Esophagus muscularis mucosa (tissue), 4 donors: ENCODE data around the gene ADGRV1. TPM values are rescaled to one million over a fixed set of nuclear protein-coding genes. Genes with fewer than 3 reads are reported as not detected.

ENCODE experiments used
- DNase-seq: peaks from one replicate; pipeline ENCODE4 v3.0.0-alpha.2; 2017; ENCODE audit errors: extremely low spot score
- H3K27ac ChIP-seq, 4 donors: fragments of 200-600 bp; sonication (generic); replicated peaks in 1 of 4; 1 replicate in 3 of 4; 2 replicates in 1 of 4; pipeline ENCODE4 v1.5.1; 2016 to 2019; ENCODE audit warnings: mild to moderate bottlenecking in 1 of 4
- H3K27me3 ChIP-seq, 4 donors: fragments of 200-600 bp; sonication (generic); one replicate each; pipeline versions ENCODE4 v1.5.1 to v1.6.0; 2016 to 2019
- H3K36me3 ChIP-seq, 4 donors: fragments of 200-600 bp; sonication (generic); one replicate each; pipeline ENCODE4 v1.5.1; 2016 to 2019
- H3K4me1 ChIP-seq, 4 donors: fragments of 200-600 bp; sonication (generic); one replicate each; pipeline ENCODE4 v1.5.1; 2016 to 2019
- H3K4me3 ChIP-seq, 4 donors: fragments of 200-600 bp; sonication (generic); 1 replicate in 2 of 4; 2 replicates in 2 of 4; pipeline ENCODE4 v1.5.1; 2016 to 2019; ENCODE audit warnings: mild to moderate bottlenecking in 4 of 4, moderate library complexity in 1 of 4
- H3K9me3 ChIP-seq, 4 donors: fragments of 200-600 bp; sonication (generic); 1 replicate in 3 of 4; 2 replicates in 1 of 4; pipeline ENCODE4 v1.5.1; 2016 to 2019
- EP300 ChIP-seq: sonication (generic); formaldehyde crosslinking; IDR thresholded peaks from one replicate; pipeline ENCODE4 v1.6.1; 2017; ENCODE audit warnings: antibody characterized with exemption
- POLR2A ChIP-seq: fragments of 450-650 bp; IDR thresholded peaks from one replicate; pipeline ENCODE4 v1.6.1; 2017; ENCODE audit warnings: antibody characterized with exemption, moderate library complexity, mild to moderate bottlenecking, low read depth
- POLR2AphosphoS5 ChIP-seq, 2 donors: sonication (generic); formaldehyde crosslinking; IDR thresholded peaks; one replicate each; pipeline ENCODE4 v1.6.1; 2017; ENCODE audit warnings: antibody characterized with exemption in 2 of 2
- WGBS: methylation state at CpG from one replicate; pipeline ENCODE4 v1.1.5; 2018; 5-methylcytosine and 5-hydroxymethylcytosine counted together
- intact Hi-C: fragments of 100-400 bp; cut with DNase I; formaldehyde crosslinking; loops from one replicate; pipeline ENCODE4 v1.15.1; 2023
- total RNA-seq, 4 donors: library from RNA; depleted of rRNA; stranded (reverse); fragments of >200 nt; gene quantifications; one replicate each; pipeline versions ENCODE4 v1.1.0 to v1.2.1, GENCODE V29; 2016
- TF ChIP-seq, protein P1 (sequence below), 3 experiments: fragments of 200-600 bp in 2 of 3; fragments of 450-650 bp in 1 of 3; sonication (generic) in 2 of 3; IDR thresholded peaks; one replicate each; pipeline ENCODE4 v1.5.1; 2017 to 2019; ENCODE audit warnings: antibody characterized with exemption in 3 of 3, mild to moderate bottlenecking in 2 of 3, moderate library complexity in 1 of 3

ADGRV1 gene
- total RNA-seq, 4 donors from 2014 or later: 0.42 to 1.4 (median 0.54) TPM

DNA sequence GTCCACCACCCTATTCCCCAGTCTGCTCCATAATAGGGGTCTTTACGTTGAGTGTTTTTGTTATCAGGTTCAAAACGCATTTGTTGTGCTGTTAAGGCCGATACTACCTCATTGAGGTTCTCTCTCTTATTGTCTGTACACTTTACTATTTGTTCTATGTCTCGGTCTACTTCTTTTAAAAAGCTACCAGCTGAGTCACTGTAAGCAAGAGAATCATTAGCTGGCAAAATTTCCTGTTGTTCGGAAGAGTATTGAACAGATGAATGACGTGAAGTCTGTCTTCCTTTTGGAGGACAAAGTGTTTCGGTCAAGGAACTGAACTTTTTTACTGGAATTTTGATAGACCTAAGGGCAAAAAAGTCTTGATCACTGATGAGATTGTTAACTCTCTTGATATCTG, 39.5 kb upstream of the ADGRV1 start:
- Histone ChIP-seq H3K9me3 (no peaks in the 10 kb centered on the region), H3K4me3 (no peak overlapping the region), H3K27me3 (no peaks in the 10 kb centered on the region), H3K4me1 (peaks cover 0 to under 1% (median 0%) of the 10 kb centered on the region in 4 donors), H3K27ac (no peak overlapping the region), H3K36me3 (peaks cover 3 to 54% (median 27%) of the 10 kb centered on the region in 4 donors)
- TF ChIP-seq POLR2AphosphoS5 (IDR thresholded peaks at IDR 0.05) (no peak), EP300 (no peak)
- TF ChIP-seq, protein P1, sequence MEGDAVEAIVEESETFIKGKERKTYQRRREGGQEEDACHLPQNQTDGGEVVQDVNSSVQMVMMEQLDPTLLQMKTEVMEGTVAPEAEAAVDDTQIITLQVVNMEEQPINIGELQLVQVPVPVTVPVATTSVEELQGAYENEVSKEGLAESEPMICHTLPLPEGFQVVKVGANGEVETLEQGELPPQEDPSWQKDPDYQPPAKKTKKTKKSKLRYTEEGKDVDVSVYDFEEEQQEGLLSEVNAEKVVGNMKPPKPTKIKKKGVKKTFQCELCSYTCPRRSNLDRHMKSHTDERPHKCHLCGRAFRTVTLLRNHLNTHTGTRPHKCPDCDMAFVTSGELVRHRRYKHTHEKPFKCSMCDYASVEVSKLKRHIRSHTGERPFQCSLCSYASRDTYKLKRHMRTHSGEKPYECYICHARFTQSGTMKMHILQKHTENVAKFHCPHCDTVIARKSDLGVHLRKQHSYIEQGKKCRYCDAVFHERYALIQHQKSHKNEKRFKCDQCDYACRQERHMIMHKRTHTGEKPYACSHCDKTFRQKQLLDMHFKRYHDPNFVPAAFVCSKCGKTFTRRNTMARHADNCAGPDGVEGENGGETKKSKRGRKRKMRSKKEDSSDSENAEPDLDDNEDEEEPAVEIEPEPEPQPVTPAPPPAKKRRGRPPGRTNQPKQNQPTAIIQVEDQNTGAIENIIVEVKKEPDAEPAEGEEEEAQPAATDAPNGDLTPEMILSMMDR (IDR thresholded peaks at IDR 0.05): no peak
- intact Hi-C loops: no loop called here
- no peak for DNase-seq
- 94% methylated on average over 7 of the region's 7 CpGs for WGBS

DNA sequence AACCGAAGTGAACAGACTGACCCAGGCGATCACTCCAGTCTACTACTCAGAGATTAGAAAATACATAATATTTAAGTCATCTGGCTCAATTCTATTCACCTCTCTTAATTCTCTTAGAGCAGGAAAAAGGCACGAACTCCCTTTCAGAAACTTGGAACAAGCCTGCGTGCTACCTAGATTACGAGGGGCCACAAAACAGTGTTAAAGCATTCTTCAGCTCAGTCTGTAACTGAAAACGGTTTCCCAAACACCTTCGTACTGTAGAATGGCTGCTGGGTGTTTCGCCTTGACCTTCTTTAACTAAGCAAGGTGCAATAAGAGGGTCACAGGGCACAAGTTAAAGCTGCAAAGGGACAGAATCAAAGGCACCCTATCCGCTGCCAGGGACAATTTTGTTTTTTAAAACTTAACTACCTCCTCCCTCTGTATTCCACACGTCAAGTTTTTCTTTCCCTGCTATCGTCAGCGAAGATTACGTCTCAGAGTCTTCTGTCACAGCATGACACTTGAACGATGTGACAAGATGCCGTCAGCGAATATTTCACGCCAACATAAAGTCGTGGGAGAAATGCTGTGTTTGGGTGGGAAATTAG, 29.9 kb upstream of the ADGRV1 start:
- peak overlapping the region; percentile 78 to 97 (median 86) for H3K4me3 ChIP-seq
- TF ChIP-seq POLR2AphosphoS5 (IDR thresholded peaks at IDR 0.05): no peak
- TF ChIP-seq POLR2A: no peak
- TF ChIP-seq EP300: no peak
- TF ChIP-seq, protein P1 (IDR thresholded peaks at IDR 0.05): no peak
- H3K27me3 ChIP-seq: peaks cover 0 to 9% (median 0%) of the 10 kb centered on the region in 4 donors
- H3K36me3 ChIP-seq: peaks cover 9 to 21% (median 12%) of the 10 kb centered on the region in 4 donors
- no peaks in the 10 kb centered on the region for H3K9me3 ChIP-seq
- 2% methylated on average over 18 of the region's 18 CpGs for WGBS
- peaks cover 11 to 48% (median 41%) of the 10 kb centered on the region in 4 donors for H3K4me1 ChIP-seq
- peak overlapping the region; percentile 87 to 94 (median 92) for H3K27ac ChIP-seq
- intact Hi-C loops: loop anchor here (2.0 kb wide), 1 partner anchor 118 kb away; no protein-coding TSS in a partner anchor
- no peak for DNase-seq

GRCh38 chr5:90529194-90529938, 29.2 kb upstream of the ADGRV1 start, which contains the start of gene LYSMD3:
Gene LYSMD3 (minus strand): TSS chr5:90529584. CDS start chr5:90525289, 4,295 bp downstream.
- DNase-seq: peak; percentile 99
- intact Hi-C loops: loop anchor here (2.0 kb wide), 1 partner anchor 119 kb away; no protein-coding TSS in a partner anchor
- TF ChIP-seq EP300 (peak; percentile 44), POLR2A (peak; percentile 84), POLR2AphosphoS5 (IDR thresholded peaks at IDR 0.05) (peak; percentile 95 to 97)
- TF ChIP-seq, protein P1 (IDR thresholded peaks at IDR 0.05): no peak
- peaks cover 0 to 15% (median 0%) of the 10 kb centered on the region in 4 donors for H3K27me3 ChIP-seq
- 0% methylated on average over 4 of the region's 64 CpGs for WGBS
- peaks cover 11 to 45% (median 41%) of the 10 kb centered on the region in 4 donors for H3K4me1 ChIP-seq
- no peaks in the 10 kb centered on the region for H3K9me3 ChIP-seq
- peaks cover 5 to 14% (median 7%) of the 10 kb centered on the region in 4 donors for H3K36me3 ChIP-seq
- H3K27ac ChIP-seq: peak within 1 kb of the TSS; percentile 87 to 94 (median 92)
- H3K4me3 ChIP-seq: peak within 1 kb of the TSS; percentile 78 to 97 (median 86)

- H3K4me1 ChIP-seq: peaks cover 11 to 42% (median 40%) of the 10 kb centered on the region in 4 donors
- H3K36me3 ChIP-seq: peaks cover 0 to 7% (median under 1%) of the 10 kb centered on the region in 4 donors
- WGBS: 6% methylated on average over 11 of the region's 13 CpGs
- H3K27ac ChIP-seq: peak overlapping the region; percentile 87 to 94 (median 92)
- intact Hi-C loops: loop anchor here (1.0 to 2.0 kb wide), 3 partner anchors 56 to 119 kb away; partner anchors contain the start of genes MBLAC2 and POLR3G
- H3K4me3 ChIP-seq: peak overlapping the region; percentile 78 to 97 (median 86)
- peaks cover 0 to 21% (median 0%) of the 10 kb centered on the region in 4 donors for H3K27me3 ChIP-seq
- no peak for DNase-seq
- H3K9me3 ChIP-seq: no peaks in the 10 kb centered on the region
- TF ChIP-seq EP300 (no peak), POLR2AphosphoS5 (IDR thresholded peaks at IDR 0.05) (no peak), POLR2A (no peak)
- TF ChIP-seq, protein P1 (IDR thresholded peaks at IDR 0.05): peak; percentile 74 to 82 (median 75)
These were observed 28.5 kb upstream of the ADGRV1 start for GRCh38 chr5:90529939-90530677.
